HL-60 (cell line): ENCODE measurements around the gene DDX55.

Experiments used
- POLR2AphosphoS5 ChIP-seq: IDR thresholded peaks from 2 replicates; pipeline ENCODE4 v1.6.1; 2012; ENCODE audit warnings: low read depth
- SPI1 ChIP-seq: IDR thresholded peaks from 2 replicates; pipeline ENCODE4 v1.6.1; 2012; ENCODE audit warnings: low read depth, mild to moderate bottlenecking, borderline replicate concordance
- TF ChIP-seq, protein P1 (sequence below): IDR thresholded peaks from one replicate; pipeline ENCODE4 v1.5.1; 2011; ENCODE audit warnings: low read length, control low read depth, inconsistent platforms; ENCODE audit not compliant: insufficient read depth

GRCh38 chr12:123656392-123656791 is 54.5 kb downstream of the DDX55 start:
- TF ChIP-seq, protein P1, sequence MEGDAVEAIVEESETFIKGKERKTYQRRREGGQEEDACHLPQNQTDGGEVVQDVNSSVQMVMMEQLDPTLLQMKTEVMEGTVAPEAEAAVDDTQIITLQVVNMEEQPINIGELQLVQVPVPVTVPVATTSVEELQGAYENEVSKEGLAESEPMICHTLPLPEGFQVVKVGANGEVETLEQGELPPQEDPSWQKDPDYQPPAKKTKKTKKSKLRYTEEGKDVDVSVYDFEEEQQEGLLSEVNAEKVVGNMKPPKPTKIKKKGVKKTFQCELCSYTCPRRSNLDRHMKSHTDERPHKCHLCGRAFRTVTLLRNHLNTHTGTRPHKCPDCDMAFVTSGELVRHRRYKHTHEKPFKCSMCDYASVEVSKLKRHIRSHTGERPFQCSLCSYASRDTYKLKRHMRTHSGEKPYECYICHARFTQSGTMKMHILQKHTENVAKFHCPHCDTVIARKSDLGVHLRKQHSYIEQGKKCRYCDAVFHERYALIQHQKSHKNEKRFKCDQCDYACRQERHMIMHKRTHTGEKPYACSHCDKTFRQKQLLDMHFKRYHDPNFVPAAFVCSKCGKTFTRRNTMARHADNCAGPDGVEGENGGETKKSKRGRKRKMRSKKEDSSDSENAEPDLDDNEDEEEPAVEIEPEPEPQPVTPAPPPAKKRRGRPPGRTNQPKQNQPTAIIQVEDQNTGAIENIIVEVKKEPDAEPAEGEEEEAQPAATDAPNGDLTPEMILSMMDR = no peak
- TF ChIP-seq POLR2AphosphoS5 (no peak), SPI1 (no peak)
